Keratinocyte (primary cell): Measurements from ENCODE around the gene GALNT2.

Experiments used
- EZH2 ChIP-seq: IDR thresholded peaks from one replicate; pipeline ENCODE4 v1.6.1; 2012; ENCODE audit warnings: inconsistent platforms, mild to moderate bottlenecking, low read length, moderate library complexity
- TF ChIP-seq, protein P1 (sequence below), 3 experiments: IDR thresholded peaks in 1 of 3; conservative IDR thresholded peaks in 1 of 3; optimal IDR thresholded peaks in 1 of 3; 2 replicates in 2 of 3; 3 replicates in 1 of 3; pipeline versions ENCODE3 to v1.5.1; 2011; ENCODE audit warnings: low read length in 3 of 3, mild to moderate bottlenecking in 3 of 3, moderate library complexity in 2 of 3, control low read depth in 1 of 3, inconsistent platforms in 1 of 3; ENCODE audit not compliant: insufficient read depth in 2 of 3; ENCODE audit errors: extremely low read depth in 1 of 3

DNA sequence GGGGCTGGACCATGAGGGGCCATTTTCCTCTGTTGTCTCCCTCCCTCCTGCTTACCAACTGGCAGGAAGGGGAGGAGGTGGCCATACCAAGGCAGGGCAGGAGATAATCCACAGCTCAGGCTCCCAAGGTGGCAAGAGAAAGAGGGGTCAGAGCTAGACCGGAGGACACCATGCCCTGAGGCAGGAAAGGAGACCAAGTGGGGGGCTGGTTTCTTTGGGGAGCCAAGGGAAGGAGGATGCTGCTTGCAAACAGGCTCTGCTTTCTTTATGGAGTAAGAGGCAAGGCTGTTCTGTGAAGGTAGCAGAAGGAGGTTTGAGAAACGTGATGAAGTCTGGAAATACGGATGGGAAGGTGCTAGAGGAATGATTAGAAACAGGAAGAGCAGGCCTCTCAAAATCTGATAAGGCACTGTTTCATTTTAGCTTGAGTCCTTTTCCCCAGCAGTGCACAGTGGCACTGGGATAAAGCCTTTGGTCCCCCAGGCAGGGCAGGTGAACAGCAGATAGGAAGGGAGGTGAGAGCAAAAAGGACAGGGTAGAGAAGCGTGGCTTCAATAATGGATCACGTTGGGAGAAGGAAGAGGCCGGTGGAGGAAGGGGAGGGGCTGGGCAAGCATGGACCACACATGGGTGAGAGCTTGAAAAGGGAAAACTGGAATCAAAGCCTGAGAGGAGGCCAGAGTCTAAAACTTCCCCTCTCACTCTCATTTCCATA lies 44.2 kb upstream of the GALNT2 start:
- TF ChIP-seq, protein P1, sequence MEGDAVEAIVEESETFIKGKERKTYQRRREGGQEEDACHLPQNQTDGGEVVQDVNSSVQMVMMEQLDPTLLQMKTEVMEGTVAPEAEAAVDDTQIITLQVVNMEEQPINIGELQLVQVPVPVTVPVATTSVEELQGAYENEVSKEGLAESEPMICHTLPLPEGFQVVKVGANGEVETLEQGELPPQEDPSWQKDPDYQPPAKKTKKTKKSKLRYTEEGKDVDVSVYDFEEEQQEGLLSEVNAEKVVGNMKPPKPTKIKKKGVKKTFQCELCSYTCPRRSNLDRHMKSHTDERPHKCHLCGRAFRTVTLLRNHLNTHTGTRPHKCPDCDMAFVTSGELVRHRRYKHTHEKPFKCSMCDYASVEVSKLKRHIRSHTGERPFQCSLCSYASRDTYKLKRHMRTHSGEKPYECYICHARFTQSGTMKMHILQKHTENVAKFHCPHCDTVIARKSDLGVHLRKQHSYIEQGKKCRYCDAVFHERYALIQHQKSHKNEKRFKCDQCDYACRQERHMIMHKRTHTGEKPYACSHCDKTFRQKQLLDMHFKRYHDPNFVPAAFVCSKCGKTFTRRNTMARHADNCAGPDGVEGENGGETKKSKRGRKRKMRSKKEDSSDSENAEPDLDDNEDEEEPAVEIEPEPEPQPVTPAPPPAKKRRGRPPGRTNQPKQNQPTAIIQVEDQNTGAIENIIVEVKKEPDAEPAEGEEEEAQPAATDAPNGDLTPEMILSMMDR (optimal IDR thresholded peaks at IDR 0.05 in 1 of 3, IDR thresholded peaks at IDR 0.05 in 1 of 3, conservative IDR thresholded peaks at IDR 0.05 in 1 of 3; ENCODE audit: extremely low read depth in 1 of 3, insufficient read depth in 2 of 3, low read length in 3 of 3) = no peak
- TF ChIP-seq EZH2 = no peak
